SK-N-SH (cell line): ENCODE results near the gene ZNF865. TPM values are rescaled to one million over a fixed set of nuclear protein-coding genes. Genes with fewer than 3 reads are reported as not detected.

Experiments
- CTCF ChIA-PET: fragments of 300-600, 350-600 bp; formaldehyde crosslinking; extraction: SDS; loops from one replicate; lab custom pipeline; 2021; lab: Yijun Ruan, JAX
- POLR2A ChIA-PET: fragments of 350-600 bp; sonication (Branson Sonifier 250); formaldehyde crosslinking; extraction: SDS; loops from one replicate; lab custom pipeline; 2020; ENCODE audit warnings: antibody characterized with exemption, inconsistent platforms; lab: Yijun Ruan, JAX
- DNase-seq: peaks from one replicate; pipeline ENCODE4 v3.0.0; 2012
- H2AFZ ChIP-seq: fragments of 200-600 bp; sonication (generic); 2 replicates; pipeline ENCODE4 v1.8.1; 2016; ENCODE audit warnings: antibody characterized with exemption, mild to moderate bottlenecking, low read depth
- H3F3A ChIP-seq: fragments of 200-600 bp; sonication (generic); replicated peaks from 2 replicates; pipeline ENCODE3; 2016; ENCODE audit warnings: antibody characterized with exemption, mild to moderate bottlenecking; ENCODE audit not compliant: insufficient read depth
- H3K27ac ChIP-seq, 2 experiments: fragments of 200-500 bp in 1 of 2; fragments of 200-600 bp in 1 of 2; sonication (Bioruptor generic) in 1 of 2; sonication (generic), shearing (Covaris generic) in 1 of 2; 2 replicates each; pipeline versions ENCODE4 v1.5.1 to v1.6.1; 2014 to 2016; ENCODE audit warnings: low read depth in 2 of 2, inconsistent platforms in 1 of 2, low read length in 1 of 2, mild to moderate bottlenecking in 1 of 2, mixed read lengths in 1 of 2
- H3K27me3 ChIP-seq: fragments of 200-600 bp; sonication (generic), shearing (Covaris generic); 2 replicates; pipeline ENCODE4 v1.6.1; 2016; ENCODE audit warnings: mixed run types; ENCODE audit not compliant: insufficient read depth
- H3K36me3 ChIP-seq, 2 experiments: fragments of 200-500 bp in 1 of 2; fragments of 200-600 bp in 1 of 2; sonication (Bioruptor generic) in 1 of 2; sonication (generic) in 1 of 2; replicated peaks in 1 of 2; 2 replicates each; pipeline versions ENCODE3 to v1.5.1; 2014 to 2016; ENCODE audit warnings: low read length in 1 of 2, mild to moderate bottlenecking in 1 of 2; ENCODE audit not compliant: insufficient read depth in 2 of 2, control insufficient read depth in 1 of 2
- H3K4me1 ChIP-seq, 2 experiments: fragments of 200-500 bp in 1 of 2; fragments of 200-600 bp in 1 of 2; sonication (Bioruptor generic) in 1 of 2; sonication (generic), shearing (Covaris generic) in 1 of 2; 2 replicates each; pipeline versions ENCODE4 v1.5.1 to v1.6.1; 2014 to 2016; ENCODE audit warnings: low read depth in 1 of 2, low read length in 1 of 2, mixed run types in 1 of 2; ENCODE audit not compliant: insufficient read depth in 2 of 2, control insufficient read depth in 1 of 2
- H3K4me2 ChIP-seq: fragments of 200-600 bp; sonication (generic), shearing (Covaris generic); 2 replicates; pipeline ENCODE4 v1.6.1; 2017; ENCODE audit warnings: mixed run types
- H3K4me3 ChIP-seq, 2 experiments: fragments of 200-500 bp in 1 of 2; fragments of 200-600 bp in 1 of 2; sonication (Bioruptor generic) in 1 of 2; sonication (generic), shearing (Covaris generic) in 1 of 2; 2 replicates each; pipeline versions ENCODE4 v1.5.1 to v1.8.1; 2014 to 2016; ENCODE audit warnings: low read depth in 2 of 2, inconsistent platforms in 1 of 2, low read length in 1 of 2, mild to moderate bottlenecking in 1 of 2, mixed read lengths in 1 of 2, moderate library complexity in 1 of 2
- H3K79me2 ChIP-seq: fragments of 200-600 bp; sonication (generic); 2 replicates; pipeline ENCODE4 v1.8.1; 2017; ENCODE audit warnings: mild to moderate bottlenecking; ENCODE audit not compliant: insufficient read depth
- H3K9ac ChIP-seq: fragments of 200-600 bp; sonication (generic); 2 replicates; pipeline ENCODE4 v1.6.1; 2017; ENCODE audit warnings: mixed run types
- H3K9me2 ChIP-seq: fragments of 200-600 bp; sonication (generic); 2 replicates; pipeline ENCODE4 v1.6.1; 2017; ENCODE audit warnings: mixed run types
- H3K9me3 ChIP-seq: fragments of 200-600 bp; sonication (generic); 2 replicates; pipeline ENCODE4 v1.6.1; 2017; ENCODE audit warnings: mixed run types, mild to moderate bottlenecking, moderate library complexity
- H4K20me1 ChIP-seq: fragments of 200-600 bp; sonication (generic); 2 replicates; pipeline ENCODE4 v1.6.1; 2017; ENCODE audit warnings: mild to moderate bottlenecking, mixed run types; ENCODE audit not compliant: insufficient read depth
- ELF1 ChIP-seq: IDR thresholded peaks from 2 replicates; pipeline ENCODE4 v1.4.0; 2012
- EP300 ChIP-seq, 2 experiments: IDR thresholded peaks; 2 replicates each; pipeline versions ENCODE4 v1.4.0 to v1.6.1; 2012; ENCODE audit warnings: borderline replicate concordance in 1 of 2, low read depth in 1 of 2, low read length in 1 of 2
- FOSL2 ChIP-seq: IDR thresholded peaks from 2 replicates; pipeline ENCODE4 v1.4.0; 2012; ENCODE audit warnings: low read depth, mild to moderate bottlenecking, moderate library complexity, borderline replicate concordance
- FOXJ3 ChIP-seq: sonication (generic); formaldehyde crosslinking; IDR thresholded peaks from 2 replicates; pipeline ENCODE4 v1.5.1; 2020; ENCODE audit warnings: mild to moderate bottlenecking, missing genetic modification reagents
- GABPA ChIP-seq: IDR thresholded peaks from 2 replicates; pipeline ENCODE4 v1.4.0; 2012; ENCODE audit warnings: low read depth, mild to moderate bottlenecking
- MAX ChIP-seq: IDR thresholded peaks from 2 replicates; pipeline ENCODE4 v1.4.0; 2012; ENCODE audit warnings: low read depth
- NFIC ChIP-seq: IDR thresholded peaks from 2 replicates; pipeline ENCODE4 v1.4.0; 2012; ENCODE audit warnings: borderline replicate concordance
- NRF1 ChIP-seq: IDR thresholded peaks from 2 replicates; pipeline ENCODE4 v1.6.1; 2012; ENCODE audit warnings: low read depth, mild to moderate bottlenecking, low read length
- POLR2AphosphoS5 ChIP-seq: IDR thresholded peaks from 2 replicates; pipeline ENCODE4 v1.6.1; 2012; ENCODE audit warnings: low read depth, low read length
- RAD21 ChIP-seq: IDR thresholded peaks from 2 replicates; pipeline ENCODE4 v1.6.1; 2012; ENCODE audit warnings: mild to moderate bottlenecking, low read length
- RCOR1 ChIP-seq: fragments of 150-350 bp; IDR thresholded peaks from 2 replicates; pipeline ENCODE4 v1.6.1; 2017; ENCODE audit warnings: antibody characterized with exemption, low read length
- RFX5 ChIP-seq: IDR thresholded peaks from 2 replicates; pipeline ENCODE4 v1.6.1; 2012; ENCODE audit warnings: mild to moderate bottlenecking, improper control_type of control experiment, low read length
- USF1 ChIP-seq: IDR thresholded peaks from 2 replicates; pipeline ENCODE4 v1.4.0; 2012; ENCODE audit warnings: low read depth, borderline replicate concordance
- USF2 ChIP-seq: fragments of 150-350 bp; IDR thresholded peaks from 2 replicates; pipeline ENCODE4 v1.6.1; 2017; ENCODE audit warnings: antibody characterized with exemption, low read length, low read depth, borderline replicate concordance
- YY1 ChIP-seq: IDR thresholded peaks from 2 replicates; pipeline ENCODE4 v1.4.0; 2012; ENCODE audit warnings: low read depth, mild to moderate bottlenecking
- WGBS: methylation state at CpG from one replicate; pipeline ENCODE4 v1.1.6; 2017; ENCODE audit warnings: low lambda C conversion rate; 5-methylcytosine and 5-hydroxymethylcytosine counted together
- polyA plus RNA-seq, 3 experiments: library from polyadenylated mRNA; depleted of rRNA; stranded (reverse); fragments of >200 nt; gene quantifications; 2 replicates each; pipeline ENCODE4 v1.2.3, GENCODE V29; 2012
- TF ChIP-seq, protein P1 (sequence below): fragments of 150-350 bp; IDR thresholded peaks from 2 replicates; pipeline ENCODE4 v1.6.1; 2016; ENCODE audit warnings: mild to moderate bottlenecking, low read depth, low read length
- TF ChIP-seq, protein P2 (sequence below): IDR thresholded peaks from 2 replicates; pipeline ENCODE4 v1.6.1; 2012; ENCODE audit warnings: mild to moderate bottlenecking, low read depth, low read length, moderate library complexity
- TF ChIP-seq, protein P3 (sequence below): IDR thresholded peaks from 2 replicates; pipeline ENCODE4; 2012

ZNF865 gene
- polyA plus RNA-seq, 1 of the 3 experiments (the other 2 are of a cell fraction): 5.0 TPM

GRCh38 chr19:55660991-55661390 is 55.5 kb downstream of the ZNF865 start:
- ChIA-PET POLR2A (no interaction called here), CTCF (interaction anchor here (0.8 kb wide), 1 partner anchor 11 kb away, joined by 3 read pairs; no protein-coding TSS in a partner anchor)

More at GRCh38 chr19:55660991-55661390, 55.5 kb downstream of the ZNF865 start:
- Histone ChIP-seq H3K4me1 (peaks cover 14 to 25% of the 10 kb centered on the region in 2 experiments; a peak in 3 of 4 replicates), H3K9me2 (no peaks in the 10 kb centered on the region), H4K20me1 (peaks cover 86% of the 10 kb centered on the region), H3K4me3 (no peak overlapping the region), H3K27ac (no peak overlapping the region), H3K4me2 (no peak overlapping the region), H3K79me2 (peaks cover 95% of the 10 kb centered on the region), H3K36me3 (peaks cover 32 to 56% of the 10 kb centered on the region in 2 experiments), H3K27me3 (no peaks in the 10 kb centered on the region), H3K9me3 (no peaks in the 10 kb centered on the region), H3K9ac (no peak overlapping the region), H2AFZ (no peak overlapping the region), H3F3A (no peaks in the 10 kb centered on the region)
- no peak for TF ChIP-seq RCOR1
- no peak for TF ChIP-seq EP300 (IDR thresholded peaks at IDR 0.05; ENCODE audit: borderline replicate concordance in 1 of 2, low read depth in 1 of 2, low read length in 1 of 2)
- TF ChIP-seq RAD21: no peak
- TF ChIP-seq NFIC: no peak
- no peak for TF ChIP-seq FOXJ3 (CRISPR knock-in tag)
- TF ChIP-seq, protein P1, sequence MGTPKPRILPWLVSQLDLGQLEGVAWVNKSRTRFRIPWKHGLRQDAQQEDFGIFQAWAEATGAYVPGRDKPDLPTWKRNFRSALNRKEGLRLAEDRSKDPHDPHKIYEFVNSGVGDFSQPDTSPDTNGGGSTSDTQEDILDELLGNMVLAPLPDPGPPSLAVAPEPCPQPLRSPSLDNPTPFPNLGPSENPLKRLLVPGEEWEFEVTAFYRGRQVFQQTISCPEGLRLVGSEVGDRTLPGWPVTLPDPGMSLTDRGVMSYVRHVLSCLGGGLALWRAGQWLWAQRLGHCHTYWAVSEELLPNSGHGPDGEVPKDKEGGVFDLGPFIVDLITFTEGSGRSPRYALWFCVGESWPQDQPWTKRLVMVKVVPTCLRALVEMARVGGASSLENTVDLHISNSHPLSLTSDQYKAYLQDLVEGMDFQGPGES: no peak
- no peak for TF ChIP-seq MAX
- no peak for TF ChIP-seq USF1
- TF ChIP-seq, protein P2, sequence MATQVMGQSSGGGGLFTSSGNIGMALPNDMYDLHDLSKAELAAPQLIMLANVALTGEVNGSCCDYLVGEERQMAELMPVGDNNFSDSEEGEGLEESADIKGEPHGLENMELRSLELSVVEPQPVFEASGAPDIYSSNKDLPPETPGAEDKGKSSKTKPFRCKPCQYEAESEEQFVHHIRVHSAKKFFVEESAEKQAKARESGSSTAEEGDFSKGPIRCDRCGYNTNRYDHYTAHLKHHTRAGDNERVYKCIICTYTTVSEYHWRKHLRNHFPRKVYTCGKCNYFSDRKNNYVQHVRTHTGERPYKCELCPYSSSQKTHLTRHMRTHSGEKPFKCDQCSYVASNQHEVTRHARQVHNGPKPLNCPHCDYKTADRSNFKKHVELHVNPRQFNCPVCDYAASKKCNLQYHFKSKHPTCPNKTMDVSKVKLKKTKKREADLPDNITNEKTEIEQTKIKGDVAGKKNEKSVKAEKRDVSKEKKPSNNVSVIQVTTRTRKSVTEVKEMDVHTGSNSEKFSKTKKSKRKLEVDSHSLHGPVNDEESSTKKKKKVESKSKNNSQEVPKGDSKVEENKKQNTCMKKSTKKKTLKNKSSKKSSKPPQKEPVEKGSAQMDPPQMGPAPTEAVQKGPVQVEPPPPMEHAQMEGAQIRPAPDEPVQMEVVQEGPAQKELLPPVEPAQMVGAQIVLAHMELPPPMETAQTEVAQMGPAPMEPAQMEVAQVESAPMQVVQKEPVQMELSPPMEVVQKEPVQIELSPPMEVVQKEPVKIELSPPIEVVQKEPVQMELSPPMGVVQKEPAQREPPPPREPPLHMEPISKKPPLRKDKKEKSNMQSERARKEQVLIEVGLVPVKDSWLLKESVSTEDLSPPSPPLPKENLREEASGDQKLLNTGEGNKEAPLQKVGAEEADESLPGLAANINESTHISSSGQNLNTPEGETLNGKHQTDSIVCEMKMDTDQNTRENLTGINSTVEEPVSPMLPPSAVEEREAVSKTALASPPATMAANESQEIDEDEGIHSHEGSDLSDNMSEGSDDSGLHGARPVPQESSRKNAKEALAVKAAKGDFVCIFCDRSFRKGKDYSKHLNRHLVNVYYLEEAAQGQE: no peak
- TF ChIP-seq YY1: no peak
- TF ChIP-seq NRF1: no peak
- no peak for TF ChIP-seq RFX5
- TF ChIP-seq POLR2AphosphoS5: no peak
- no peak for TF ChIP-seq USF2
- TF ChIP-seq GABPA: no peak
- TF ChIP-seq ELF1: no peak
- TF ChIP-seq, protein P3, sequence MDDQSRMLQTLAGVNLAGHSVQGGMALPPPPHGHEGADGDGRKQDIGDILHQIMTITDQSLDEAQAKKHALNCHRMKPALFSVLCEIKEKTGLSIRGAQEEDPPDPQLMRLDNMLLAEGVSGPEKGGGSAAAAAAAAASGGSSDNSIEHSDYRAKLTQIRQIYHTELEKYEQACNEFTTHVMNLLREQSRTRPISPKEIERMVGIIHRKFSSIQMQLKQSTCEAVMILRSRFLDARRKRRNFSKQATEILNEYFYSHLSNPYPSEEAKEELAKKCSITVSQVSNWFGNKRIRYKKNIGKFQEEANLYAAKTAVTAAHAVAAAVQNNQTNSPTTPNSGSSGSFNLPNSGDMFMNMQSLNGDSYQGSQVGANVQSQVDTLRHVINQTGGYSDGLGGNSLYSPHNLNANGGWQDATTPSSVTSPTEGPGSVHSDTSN: no peak
- no peak for TF ChIP-seq FOSL2
- DNase-seq: no peak
- 87% methylated on average over 14 of the region's 16 CpGs for WGBS
